Hypothalamus (tissue), 51 donors: ENCODE results near the gene CDK5RAP2.

Experiments used
- DNase-seq, 51 donors: peaks; one replicate each; lab custom pipeline; 2025; lab: John Stamatoyannopoulos, UW

CDK5RAP2 gene

GRCh38 chr9:120388003-120388855, 191.7 kb downstream of the CDK5RAP2 start:
- DNase-seq: no peak

- no peak for DNase-seq
Observed at GRCh38 chr9:120387257-120388002, 192.5 kb downstream of the CDK5RAP2 start.

GRCh38 chr9:120386390-120387131, 193.4 kb downstream of the CDK5RAP2 start:
- no peak for DNase-seq

- DNase-seq: no peak
Observed at GRCh38 chr9:120385606-120386389, 194.2 kb downstream of the CDK5RAP2 start.

- no peak for DNase-seq
Observed at GRCh38 chr9:120384925-120385272, 195.1 kb downstream of the CDK5RAP2 start.

DNA sequence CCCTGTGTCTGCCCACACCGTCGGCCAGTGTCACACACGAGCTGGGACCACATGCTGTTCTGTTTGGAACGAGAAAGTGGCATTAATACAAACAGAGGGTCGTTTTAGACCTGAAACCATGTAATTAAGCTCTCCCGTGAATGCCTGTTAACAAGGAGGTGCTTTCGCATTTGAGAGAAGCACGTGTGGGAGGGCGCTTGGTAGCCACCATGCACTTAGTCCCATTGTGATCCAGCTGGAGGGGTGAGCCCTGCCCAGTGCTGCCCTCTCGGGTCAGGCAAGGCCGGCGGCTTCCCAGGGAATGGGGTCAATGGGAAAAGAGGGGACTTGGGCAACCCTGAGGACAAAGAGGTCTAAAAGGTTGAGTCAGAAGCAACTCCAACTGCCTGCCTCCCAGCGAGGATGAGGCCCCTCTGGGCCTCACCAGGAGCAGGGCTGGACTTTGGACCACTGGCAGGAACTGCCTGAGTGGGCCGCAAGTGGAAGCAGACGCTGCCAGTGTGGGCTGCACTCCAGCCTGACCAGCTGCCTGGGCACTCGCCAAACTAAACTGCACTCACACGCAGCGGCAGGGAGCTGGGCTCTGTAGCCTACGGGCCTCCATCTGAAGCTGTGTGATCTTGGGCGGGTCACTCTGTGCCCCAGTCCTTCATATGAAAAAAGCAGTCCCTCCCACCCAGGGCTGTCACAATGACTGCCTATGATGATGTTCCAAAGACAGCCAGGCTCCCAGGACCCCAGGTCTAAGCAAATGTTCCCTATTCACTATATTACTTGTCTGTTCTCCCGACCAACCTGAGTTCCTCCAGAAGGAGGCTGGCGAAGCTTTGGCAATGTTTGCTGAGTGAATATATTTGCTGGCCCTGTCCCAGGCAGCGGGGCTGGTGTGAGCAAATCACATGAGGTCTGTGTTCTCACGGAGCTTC, 195.7 kb downstream of the CDK5RAP2 start:
- DNase-seq: peak in 14 of 51 donors; percentile 6 to 45 (median 17)

- no peak for DNase-seq
Observed at GRCh38 chr9:120383611-120383998, 196.4 kb downstream of the CDK5RAP2 start.

DNA sequence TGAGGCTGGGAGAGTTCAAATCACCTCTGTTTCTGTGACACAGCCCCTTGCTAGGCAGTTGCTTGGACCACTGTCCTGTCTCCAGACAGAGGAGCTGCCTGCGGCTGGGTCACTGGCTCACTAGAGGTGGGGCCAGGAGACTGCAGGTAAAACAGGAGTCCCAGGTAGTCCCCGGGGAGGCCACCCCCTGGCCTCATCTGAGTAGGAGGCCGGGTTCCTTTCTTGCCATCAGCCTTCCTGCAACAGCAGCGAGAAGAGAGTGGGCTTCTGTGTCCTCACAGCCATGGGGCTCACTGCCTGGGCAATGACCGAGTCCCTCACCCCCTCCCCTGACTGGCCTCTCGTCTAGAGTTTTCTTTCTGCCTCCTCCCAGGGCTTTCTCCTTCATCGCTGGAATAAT, 197.5 kb downstream of the CDK5RAP2 start:
- DNase-seq: no peak

- no peak for DNase-seq
Observed at GRCh38 chr9:120381839-120382238, 198.1 kb downstream of the CDK5RAP2 start.

- DNase-seq: no peak
Observed at GRCh38 chr9:120379611-120380010, 200.4 kb downstream of the CDK5RAP2 start.

DNA sequence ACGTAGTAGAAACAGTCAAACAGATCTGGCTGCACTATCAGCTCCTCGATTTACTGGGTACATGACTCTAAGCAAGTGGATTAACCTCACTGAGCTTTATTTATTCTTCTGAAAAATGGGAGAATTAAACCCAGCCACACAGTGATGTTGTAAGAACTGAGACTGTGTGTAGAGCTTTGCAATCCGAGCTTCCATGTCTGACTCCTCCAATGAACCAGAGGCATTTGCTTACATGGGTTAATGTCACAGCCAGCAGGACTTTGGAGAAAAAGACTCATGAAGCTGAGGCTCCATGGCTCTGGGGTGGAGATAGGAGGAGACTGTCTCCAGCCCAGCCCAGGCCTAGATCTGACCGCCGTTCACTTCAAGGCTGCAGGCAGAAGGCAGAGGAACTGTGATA, 201.3 kb downstream of the CDK5RAP2 start:
- DNase-seq: no peak

DNA sequence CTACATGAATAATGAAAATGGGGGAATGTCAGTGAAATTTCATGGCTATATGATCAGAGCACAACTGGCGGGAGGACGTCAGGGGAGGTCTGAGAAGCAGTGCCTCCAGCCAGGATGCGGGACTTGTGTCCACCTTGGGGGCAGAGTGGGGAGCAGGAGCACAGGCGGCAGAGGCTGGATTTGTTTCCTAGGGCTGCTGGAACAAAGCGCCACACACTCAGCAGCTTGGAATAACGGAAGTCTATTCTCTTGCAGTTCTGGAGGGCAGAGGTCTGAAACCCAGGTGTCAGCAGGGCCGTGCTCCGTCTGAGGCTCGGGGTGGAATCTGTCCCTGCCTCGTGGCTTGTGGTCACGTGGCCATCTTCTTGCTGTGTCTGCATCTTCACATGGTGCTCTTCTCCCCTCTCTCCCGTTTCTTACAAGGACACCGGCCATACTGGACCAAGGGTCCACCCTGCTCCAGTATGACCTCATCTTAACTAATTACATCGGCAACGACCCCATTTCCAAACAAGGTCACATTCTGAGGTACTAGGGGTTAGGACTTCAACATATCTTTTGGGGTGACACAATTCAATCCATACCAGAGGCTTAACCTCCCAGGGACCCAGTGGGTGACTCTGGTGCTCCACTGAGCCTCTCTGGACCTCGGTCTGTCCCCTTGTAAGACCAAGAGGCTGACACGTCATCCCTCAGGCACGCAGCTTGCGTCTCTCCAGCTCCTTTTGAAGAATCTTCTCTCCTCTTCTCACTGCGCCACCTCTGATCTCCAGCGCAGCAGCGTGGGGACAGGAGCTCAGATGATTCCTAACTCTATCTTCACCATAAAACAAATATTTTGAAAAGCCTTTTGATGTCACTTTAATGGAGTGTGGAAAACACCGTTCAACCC, 202.5 kb downstream of the CDK5RAP2 start:
- DNase-seq: no peak

- no peak for DNase-seq
Observed at GRCh38 chr9:120376101-120376500, 203.9 kb downstream of the CDK5RAP2 start.

DNA sequence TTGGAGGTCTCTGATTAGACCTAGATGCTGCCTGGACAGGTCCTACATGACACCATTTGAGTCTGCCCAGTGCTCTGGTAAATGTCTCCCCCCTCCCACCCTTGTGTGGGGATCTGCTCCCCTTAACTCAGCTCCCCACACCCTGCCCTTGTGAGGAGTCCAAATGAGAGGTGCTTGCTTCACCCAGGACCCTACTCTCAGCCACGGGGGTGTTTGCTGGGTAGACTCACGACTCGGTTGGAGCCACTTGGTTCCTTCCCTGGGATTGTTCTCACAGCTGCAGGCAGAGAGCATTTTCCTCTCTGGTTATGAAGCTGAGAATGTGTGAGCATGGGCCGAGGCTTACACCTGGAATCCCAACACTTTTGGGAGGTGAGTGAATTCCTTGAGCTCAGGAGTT, 204.7 kb downstream of the CDK5RAP2 start:
- no peak for DNase-seq

GRCh38 chr9:120374817-120375216, 205.2 kb downstream of the CDK5RAP2 start:
- DNase-seq: no peak

DNA sequence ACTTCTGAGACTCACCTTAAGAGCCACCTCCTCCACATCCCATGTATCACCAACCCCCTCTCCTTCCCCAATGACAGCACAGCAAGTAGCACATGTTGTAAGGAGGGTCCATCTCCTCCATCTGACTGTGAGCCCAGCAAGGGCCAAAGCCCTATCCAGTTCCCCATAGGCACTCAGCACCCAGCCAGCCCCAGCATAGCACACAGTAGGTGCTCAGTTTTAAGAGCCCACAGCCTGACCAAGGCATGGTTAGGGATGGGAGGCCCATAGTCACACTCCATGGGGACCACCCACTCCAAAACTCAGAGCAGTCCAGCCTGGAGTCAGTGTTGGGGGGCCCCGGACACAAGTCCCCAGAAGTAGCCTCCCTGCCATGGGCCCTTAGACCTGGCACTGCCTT, 205.7 kb downstream of the CDK5RAP2 start:
- no peak for DNase-seq

DNA sequence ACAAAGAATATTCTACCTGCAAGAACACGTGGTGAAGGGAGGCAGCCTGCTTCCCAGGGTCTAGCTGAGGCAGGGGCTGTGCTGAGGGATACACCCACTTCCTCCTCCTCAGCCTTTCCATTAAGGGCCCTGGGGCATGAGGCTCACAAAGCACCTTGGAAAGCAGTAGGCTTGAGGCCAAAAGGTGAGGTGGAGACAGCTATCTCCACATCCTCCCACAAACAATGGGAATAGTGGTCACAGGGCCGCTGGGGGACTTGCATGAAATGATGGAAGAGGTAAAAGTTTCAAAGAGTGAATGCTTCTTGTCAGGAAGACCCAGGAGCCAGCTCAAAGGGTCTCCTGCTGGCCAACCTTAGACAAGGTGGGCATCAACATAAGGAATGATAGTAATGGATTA, 207.9 kb downstream of the CDK5RAP2 start:
- DNase-seq: no peak

GRCh38 chr9:120369608-120370220, 210.3 kb downstream of the CDK5RAP2 start:
- DNase-seq: no peak
